Subcutaneous adipose tissue (tissue), 4 donors: Measurements from ENCODE around the gene DNAJC5G. TPM values are rescaled to one million over a fixed set of nuclear protein-coding genes. Genes with fewer than 3 reads are reported as not detected.

Experiments used
- total RNA-seq, 4 donors: library from RNA; depleted of rRNA; stranded (reverse); fragments of >200 nt; gene quantifications; one replicate each; pipeline ENCODE4 v1.1.0, GENCODE V29; 2016
- TF ChIP-seq, protein P1 (sequence below): fragments of 450-650 bp; IDR thresholded peaks from one replicate; pipeline ENCODE4 v1.5.1; 2016; ENCODE audit warnings: low read depth, mild to moderate bottlenecking, control low read depth, antibody characterized with exemption, moderate library complexity

Gene DNAJC5G
- total RNA-seq, 4 donors from 2014 or later, result 0.88 TPM; not detected in 3

DNA sequence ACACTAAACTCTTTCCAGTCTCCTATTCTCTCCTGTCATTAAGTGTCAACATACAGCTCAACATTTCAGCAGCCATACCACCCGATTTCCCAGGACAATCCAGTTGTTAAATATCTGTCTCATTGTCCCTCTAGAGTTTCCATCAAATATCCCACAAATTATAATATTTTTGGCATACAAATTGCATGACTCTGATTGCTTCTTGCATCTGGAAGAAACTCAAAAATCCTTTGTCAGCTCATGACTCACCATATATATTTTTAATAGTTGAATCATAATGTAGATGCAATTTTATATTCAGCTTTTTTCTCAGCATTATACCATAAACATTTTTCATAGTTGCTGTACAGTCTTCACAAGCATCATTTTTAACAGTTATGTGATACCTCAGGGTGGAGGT lies 19.6 kb upstream of the DNAJC5G start:
- TF ChIP-seq, protein P1, sequence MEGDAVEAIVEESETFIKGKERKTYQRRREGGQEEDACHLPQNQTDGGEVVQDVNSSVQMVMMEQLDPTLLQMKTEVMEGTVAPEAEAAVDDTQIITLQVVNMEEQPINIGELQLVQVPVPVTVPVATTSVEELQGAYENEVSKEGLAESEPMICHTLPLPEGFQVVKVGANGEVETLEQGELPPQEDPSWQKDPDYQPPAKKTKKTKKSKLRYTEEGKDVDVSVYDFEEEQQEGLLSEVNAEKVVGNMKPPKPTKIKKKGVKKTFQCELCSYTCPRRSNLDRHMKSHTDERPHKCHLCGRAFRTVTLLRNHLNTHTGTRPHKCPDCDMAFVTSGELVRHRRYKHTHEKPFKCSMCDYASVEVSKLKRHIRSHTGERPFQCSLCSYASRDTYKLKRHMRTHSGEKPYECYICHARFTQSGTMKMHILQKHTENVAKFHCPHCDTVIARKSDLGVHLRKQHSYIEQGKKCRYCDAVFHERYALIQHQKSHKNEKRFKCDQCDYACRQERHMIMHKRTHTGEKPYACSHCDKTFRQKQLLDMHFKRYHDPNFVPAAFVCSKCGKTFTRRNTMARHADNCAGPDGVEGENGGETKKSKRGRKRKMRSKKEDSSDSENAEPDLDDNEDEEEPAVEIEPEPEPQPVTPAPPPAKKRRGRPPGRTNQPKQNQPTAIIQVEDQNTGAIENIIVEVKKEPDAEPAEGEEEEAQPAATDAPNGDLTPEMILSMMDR, result no peak

DNA sequence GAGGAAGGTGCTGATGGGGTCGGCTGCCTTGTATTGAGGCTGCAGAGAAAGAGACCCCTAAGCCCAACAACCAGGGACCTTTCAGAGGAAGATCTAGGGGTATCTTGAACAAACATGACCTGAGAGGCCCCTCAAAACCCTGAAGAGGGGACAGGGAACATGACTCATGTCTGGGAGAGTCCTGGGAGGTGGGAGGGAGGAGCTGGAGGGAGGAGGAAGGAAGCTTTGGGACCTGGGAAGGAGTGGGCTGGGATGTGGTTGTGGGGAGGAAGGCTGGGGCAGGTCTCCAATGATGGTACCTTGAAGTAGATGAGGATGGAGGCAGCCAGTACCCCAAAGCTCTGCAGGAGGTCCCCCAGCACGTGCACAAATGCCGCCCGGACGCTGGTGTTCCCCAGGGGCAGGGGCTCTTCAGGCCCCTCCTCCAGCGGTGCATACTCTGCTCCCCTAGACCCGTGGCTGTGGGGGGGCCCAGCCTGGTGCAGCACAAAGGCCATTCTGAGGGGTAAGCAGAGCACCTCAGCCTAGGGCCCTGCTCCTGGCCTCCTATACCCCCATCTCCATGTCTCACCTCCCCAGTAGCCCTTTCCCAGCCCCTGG lies 18.3 kb upstream of the DNAJC5G start:
- TF ChIP-seq, protein P1, result no peak

DNA sequence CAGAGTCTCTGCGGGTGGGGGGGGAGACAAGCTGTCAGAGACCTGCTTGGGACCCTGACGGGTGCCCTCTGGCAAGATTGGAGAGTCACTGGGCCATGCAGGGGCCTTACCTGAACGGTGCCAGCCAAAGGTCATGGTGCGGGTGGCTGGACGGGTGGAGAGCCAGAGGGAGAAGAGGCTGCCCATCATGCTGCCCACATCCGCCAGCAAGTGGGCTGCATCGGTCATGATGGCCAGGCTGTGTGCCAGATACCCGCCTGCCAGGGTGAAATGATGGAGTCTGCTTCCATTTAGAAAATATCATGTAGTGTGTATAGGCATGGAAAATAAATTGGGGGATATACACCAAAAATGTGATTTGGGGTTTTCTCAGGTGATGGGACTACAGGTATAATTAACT lies 17.2 kb upstream of the DNAJC5G start:
- TF ChIP-seq, protein P1, result no peak

GRCh38 chr2:27261241-27261925 lies 13.8 kb upstream of the DNAJC5G start:
- TF ChIP-seq, protein P1, result no peak

DNA sequence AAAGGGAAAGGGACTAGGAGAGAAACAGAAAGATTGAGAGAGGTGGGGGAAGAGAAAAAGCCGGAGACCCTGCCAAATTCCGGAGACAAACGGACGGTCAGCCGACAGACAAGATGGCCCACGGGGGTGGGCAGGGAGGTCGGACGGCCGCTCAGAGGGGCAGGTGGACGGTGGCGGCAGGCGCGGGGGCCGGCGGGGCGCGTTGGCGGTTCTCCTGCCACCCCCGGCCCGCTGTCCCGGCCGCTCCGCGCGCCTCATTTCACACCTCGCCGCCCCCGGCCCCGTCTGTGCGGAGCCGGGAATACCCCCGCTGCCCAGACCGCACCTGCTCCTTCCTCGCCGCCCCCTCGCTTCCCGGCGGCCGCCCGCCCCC lies 13.3 kb upstream of the DNAJC5G start:
- TF ChIP-seq, protein P1, result no peak

GRCh38 chr2:27262379-27263286 lies 12.6 kb upstream of the DNAJC5G start, which contains the start of gene SLC30A3:
Gene SLC30A3 (minus strand): TSS chr2:27263047. CDS start chr2:27262906, 141 bp downstream.
- TF ChIP-seq, protein P1, result no peak
